Loucy (cell line): ENCODE measurements around the gene LRRFIP1.

ENCODE experiments used
- EZH2phosphoT487 ChIP-seq: fragments of 200-600 bp; IDR thresholded peaks from 2 replicates; pipeline ENCODE4 v1.6.1; 2018; ENCODE audit warnings: antibody characterized with exemption, mild to moderate bottlenecking, moderate library complexity, borderline replicate concordance
- TF ChIP-seq, protein P1 (sequence below): fragments of 200-600 bp; sonication (generic); conservative IDR thresholded peaks from 2 replicates; pipeline ENCODE4 v1.5.1; 2014; ENCODE audit warnings: mild to moderate bottlenecking, antibody characterized with exemption, low read length

DNA sequence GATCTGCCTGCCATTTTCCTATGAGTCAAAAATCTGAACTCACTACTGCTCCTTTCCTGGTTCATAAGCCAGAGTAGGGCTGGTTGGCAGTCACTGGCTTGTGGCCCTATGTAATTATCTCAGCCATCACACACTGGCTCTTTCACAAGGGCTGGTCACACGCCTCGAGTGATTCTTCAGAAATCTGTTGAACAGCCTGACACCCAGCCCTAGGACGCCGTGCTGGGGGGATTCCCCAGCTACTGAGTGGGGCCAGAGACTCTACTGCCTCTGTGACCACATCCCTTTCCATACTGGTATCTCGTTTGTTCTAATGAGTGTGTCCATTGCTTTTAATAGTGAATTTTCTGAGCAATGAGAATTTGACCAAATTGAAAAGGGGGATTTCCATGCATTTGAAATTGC lies 125.4 kb downstream of the LRRFIP1 start:
- TF ChIP-seq, protein P1, sequence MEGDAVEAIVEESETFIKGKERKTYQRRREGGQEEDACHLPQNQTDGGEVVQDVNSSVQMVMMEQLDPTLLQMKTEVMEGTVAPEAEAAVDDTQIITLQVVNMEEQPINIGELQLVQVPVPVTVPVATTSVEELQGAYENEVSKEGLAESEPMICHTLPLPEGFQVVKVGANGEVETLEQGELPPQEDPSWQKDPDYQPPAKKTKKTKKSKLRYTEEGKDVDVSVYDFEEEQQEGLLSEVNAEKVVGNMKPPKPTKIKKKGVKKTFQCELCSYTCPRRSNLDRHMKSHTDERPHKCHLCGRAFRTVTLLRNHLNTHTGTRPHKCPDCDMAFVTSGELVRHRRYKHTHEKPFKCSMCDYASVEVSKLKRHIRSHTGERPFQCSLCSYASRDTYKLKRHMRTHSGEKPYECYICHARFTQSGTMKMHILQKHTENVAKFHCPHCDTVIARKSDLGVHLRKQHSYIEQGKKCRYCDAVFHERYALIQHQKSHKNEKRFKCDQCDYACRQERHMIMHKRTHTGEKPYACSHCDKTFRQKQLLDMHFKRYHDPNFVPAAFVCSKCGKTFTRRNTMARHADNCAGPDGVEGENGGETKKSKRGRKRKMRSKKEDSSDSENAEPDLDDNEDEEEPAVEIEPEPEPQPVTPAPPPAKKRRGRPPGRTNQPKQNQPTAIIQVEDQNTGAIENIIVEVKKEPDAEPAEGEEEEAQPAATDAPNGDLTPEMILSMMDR = no peak
- TF ChIP-seq EZH2phosphoT487 = no peak
